ENCODE measurements around the gene SEMA3A. TPM values are rescaled to one million over a fixed set of nuclear protein-coding genes. Genes with fewer than 3 reads are reported as not detected.

SEMA3A gene
- total RNA-seq, 1 experiment from 2014 or later = 14.2 TPM

DNA sequence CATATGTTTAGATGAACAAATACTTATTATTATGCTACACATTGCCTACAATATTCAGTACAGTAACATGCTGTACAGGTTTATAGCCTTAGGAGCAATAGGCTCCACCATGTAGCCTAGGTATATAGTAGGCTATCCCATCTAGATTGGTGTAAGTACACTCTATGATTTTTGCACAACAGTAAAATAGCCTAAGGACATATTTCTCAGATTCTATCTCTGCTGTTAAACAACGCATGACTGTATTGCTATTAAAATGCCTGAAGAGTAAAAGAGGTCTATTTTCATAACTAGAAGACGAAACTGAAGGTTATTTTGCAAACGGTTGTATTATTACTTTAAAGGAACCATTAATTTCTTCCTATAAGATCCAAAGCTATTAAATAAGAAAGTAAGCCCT lies 88.3 kb downstream of the SEMA3A start:
- Histone ChIP-seq H3K4me1 (ENCODE audit: control insufficient read depth in 1 of 2, insufficient read depth in 2 of 2, low read length in 2 of 2) (no peaks in the 10 kb centered on the region), H3K27me3 (ENCODE audit: insufficient read depth, low read length) (no peaks in the 10 kb centered on the region), H3K9ac (ENCODE audit: low read length) (no peak overlapping the region), H3K9me3 (ENCODE audit: control insufficient read depth in 1 of 2, insufficient read depth in 1 of 2, low read depth in 1 of 2, low read length in 2 of 2) (no peaks in the 10 kb centered on the region), H3K36me3 (ENCODE audit: control insufficient read depth in 1 of 2, insufficient read depth in 2 of 2, low read length in 2 of 2) (no peaks in the 10 kb centered on the region), H3K4me3 (replicated peaks in 1 of 2; ENCODE audit: low read depth in 1 of 2, low read length in 2 of 2) (no peak overlapping the region), H4K20me1 (ENCODE audit: insufficient read depth) (no peaks in the 10 kb centered on the region), H2AFZ (ENCODE audit: low read depth, low read length, poor library complexity, severe bottlenecking) (no peak overlapping the region), H3K79me2 (ENCODE audit: insufficient read depth, low read length) (no peaks in the 10 kb centered on the region), H3K27ac (ENCODE audit: low read depth, low read length) (no peak overlapping the region), H3K9me2 (ENCODE audit: insufficient read depth) (no peaks in the 10 kb centered on the region), H3K4me2 (ENCODE audit: low read length) (no peak overlapping the region)
- POLR2A ChIA-PET = no interaction called here
- DNase-seq (ENCODE audit: low read depth, low spot score) (no peak), ATAC-seq (no peak)
- no TSS peak for BruUV-seq (replicated peaks)
- TF ChIP-seq POLR2A (IDR thresholded peaks at IDR 0.05; ENCODE audit: borderline replicate concordance, extremely low read depth, insufficient read depth, insufficient read length) (no peak), SP1 (IDR thresholded peaks at IDR 0.05; ENCODE audit: low read depth) (no peak), POLR2AphosphoS5 (IDR thresholded peaks at IDR 0.05; ENCODE audit: low read depth, low read length) (no peak), RAD21 (IDR thresholded peaks at IDR 0.05; ENCODE audit: low read depth) (no peak), FOSL1 (IDR thresholded peaks at IDR 0.05; ENCODE audit: low read depth) (no peak)
- TF ChIP-seq, protein P1, sequence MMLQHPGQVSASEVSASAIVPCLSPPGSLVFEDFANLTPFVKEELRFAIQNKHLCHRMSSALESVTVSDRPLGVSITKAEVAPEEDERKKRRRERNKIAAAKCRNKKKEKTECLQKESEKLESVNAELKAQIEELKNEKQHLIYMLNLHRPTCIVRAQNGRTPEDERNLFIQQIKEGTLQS (IDR thresholded peaks at IDR 0.05) = no peak
- CTCF ChIA-PET = no interaction called here
- RAD21 ChIA-PET (ENCODE audit: low non-redundant PET in 1 of 2, low total read pairs in 2 of 2, uncharacterized antibody in 2 of 2, unreplicated experiment in 2 of 2) = no interaction called here
- intact Hi-C loops (cut with micrococcal nuclease) = no loop called here

DNA sequence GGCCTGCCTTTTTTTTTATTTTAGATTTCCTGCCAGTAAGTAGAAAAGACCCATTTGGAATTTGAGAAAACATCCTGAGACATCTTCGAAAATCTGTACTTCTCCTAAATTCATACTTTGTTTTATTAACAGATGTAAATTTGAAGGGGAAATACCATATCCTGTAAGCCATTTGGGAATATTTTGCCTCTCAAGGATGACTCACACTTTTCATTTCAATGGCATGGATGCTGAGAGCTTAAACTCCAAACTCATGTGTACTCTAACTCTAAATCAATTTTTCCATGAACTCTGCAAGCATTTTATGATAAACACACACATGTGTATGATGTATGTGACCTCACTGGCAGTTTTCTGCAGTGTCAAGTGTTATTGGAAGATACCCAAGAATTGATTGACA lies 89.0 kb downstream of the SEMA3A start:
- no peak overlapping the region for H3K9ac ChIP-seq (ENCODE audit: low read length)
- no peaks in the 10 kb centered on the region for H4K20me1 ChIP-seq (ENCODE audit: insufficient read depth)
- H3K4me2 ChIP-seq (ENCODE audit: low read length) = no peak overlapping the region
- no peaks in the 10 kb centered on the region for H3K27me3 ChIP-seq (ENCODE audit: insufficient read depth, low read length)
- ATAC-seq (no peak), DNase-seq (ENCODE audit: low read depth, low spot score) (no peak)
- no peaks in the 10 kb centered on the region for H3K79me2 ChIP-seq (ENCODE audit: insufficient read depth, low read length)
- no peaks in the 10 kb centered on the region for H3K36me3 ChIP-seq (ENCODE audit: control insufficient read depth in 1 of 2, insufficient read depth in 2 of 2, low read length in 2 of 2)
- H3K4me1 ChIP-seq (ENCODE audit: control insufficient read depth in 1 of 2, insufficient read depth in 2 of 2, low read length in 2 of 2) = no peaks in the 10 kb centered on the region
- CTCF ChIA-PET = no interaction called here
- no TSS peak for BruUV-seq (replicated peaks)
- intact Hi-C loops (cut with micrococcal nuclease) = no loop called here
- RAD21 ChIA-PET (ENCODE audit: low non-redundant PET in 1 of 2, low total read pairs in 2 of 2, uncharacterized antibody in 2 of 2, unreplicated experiment in 2 of 2) = no interaction called here
- no peak overlapping the region for H3K27ac ChIP-seq (ENCODE audit: low read depth, low read length)
- POLR2A ChIA-PET = no interaction called here
- H3K9me2 ChIP-seq (ENCODE audit: insufficient read depth) = no peaks in the 10 kb centered on the region
- TF ChIP-seq EZH2 (IDR thresholded peaks at IDR 0.05) (no peak), YY1 (IDR thresholded peaks at IDR 0.05; ENCODE audit: extremely low read depth, insufficient replicate concordance, low read depth, low read length) (no peak)
- TF ChIP-seq, protein P1 (IDR thresholded peaks at IDR 0.05) = no peak
- no peaks in the 10 kb centered on the region for H3K9me3 ChIP-seq (ENCODE audit: control insufficient read depth in 1 of 2, insufficient read depth in 1 of 2, low read depth in 1 of 2, low read length in 2 of 2)
- no peak overlapping the region for H2AFZ ChIP-seq (ENCODE audit: low read depth, low read length, poor library complexity, severe bottlenecking)
- H3K4me3 ChIP-seq (replicated peaks in 1 of 2; ENCODE audit: low read depth in 1 of 2, low read length in 2 of 2) = no peak overlapping the region
